GM21381 (cell line): ENCODE data around the gene LMBRD2.
"Not testable (repeated sequence)": the region's sequence is repeated elsewhere in the genome, so short reads cannot be mapped to it uniquely, and the experiment has no call there.

ENCODE experiments used
- ATAC-seq: cut with Tn5 transposase; IDR thresholded peaks from one replicate; pipeline ENCODE4 v1.9.1; 2021; ENCODE audit warnings: mild to moderate bottlenecking, moderate library complexity; ENCODE audit not compliant: unreplicated experiment

The LMBRD2 gene

GRCh38 chr5:36162810-36163486 lies 11.3 kb upstream of the LMBRD2 start:
- ATAC-seq, result no peak

GRCh38 chr5:36161361-36161760 lies 9.7 kb upstream of the LMBRD2 start:
- no peak for ATAC-seq

- no peak for ATAC-seq
These were observed 8.9 kb upstream of the LMBRD2 start for GRCh38 chr5:36160617-36161016.

- no peak for ATAC-seq
These were observed 6.5 kb upstream of the LMBRD2 start for GRCh38 chr5:36158144-36158543.

GRCh38 chr5:36156619-36157018 lies 4.9 kb upstream of the LMBRD2 start:
- no peak for ATAC-seq

GRCh38 chr5:36156121-36156601 lies 4.5 kb upstream of the LMBRD2 start:
- ATAC-seq, result no peak

GRCh38 chr5:36155291-36155690 lies 3.6 kb upstream of the LMBRD2 start:
- no peak for ATAC-seq

- no peak for ATAC-seq
These were observed 2.0 kb upstream of the LMBRD2 start for GRCh38 chr5:36153726-36154125.

GRCh38 chr5:36153298-36153677 lies 1.6 kb upstream of the LMBRD2 start:
- ATAC-seq, result no peak

GRCh38 chr5:36152324-36153297 lies 924 bp upstream of the LMBRD2 start:
- ATAC-seq, result no peak

GRCh38 chr5:36150676-36151433 lies 832 bp downstream of the LMBRD2 start:
- ATAC-seq, result no peak

GRCh38 chr5:36147681-36148080 lies 4.0 kb downstream of the LMBRD2 start:
- ATAC-seq, result no peak

GRCh38 chr5:36146390-36146789 lies 5.3 kb downstream of the LMBRD2 start:
- ATAC-seq, result no peak

GRCh38 chr5:36145311-36145710 lies 6.4 kb downstream of the LMBRD2 start:
- ATAC-seq, result no peak

GRCh38 chr5:36138900-36139683 lies 12.6 kb downstream of the LMBRD2 start:
- no peak for ATAC-seq

GRCh38 chr5:36136581-36136980 lies 15.1 kb downstream of the LMBRD2 start:
- no peak for ATAC-seq

- no peak for ATAC-seq
These were observed 15.7 kb downstream of the LMBRD2 start for GRCh38 chr5:36135988-36136387.

- ATAC-seq, result not testable (repeated sequence)
These were observed 18.7 kb downstream of the LMBRD2 start for GRCh38 chr5:36133009-36133408.

GRCh38 chr5:36129666-36130065 lies 22.0 kb downstream of the LMBRD2 start:
- ATAC-seq, result not testable (repeated sequence)

- no peak for ATAC-seq
These were observed 22.9 kb downstream of the LMBRD2 start for GRCh38 chr5:36128795-36129194.
